MM.1S (cell line): ENCODE data around the gene GNG3.

Experiments used
- DNase-seq: peaks from one replicate; pipeline ENCODE4 v3.0.0-alpha.2; 2015
- H2AFZ ChIP-seq: fragments of 300-600 bp; sonication (generic); 2 replicates; pipeline ENCODE4 v1.6.0; 2016; ENCODE audit warnings: antibody characterized with exemption, low read length
- H3F3A ChIP-seq: fragments of 300-600 bp; sonication (generic); 2 replicates; pipeline ENCODE4 v1.6.1; 2016; ENCODE audit warnings: mild to moderate bottlenecking, antibody characterized with exemption, low read length, moderate library complexity, mixed read lengths; ENCODE audit not compliant: insufficient read depth
- H3K27ac ChIP-seq: fragments of 300-600 bp; sonication (generic); 2 replicates; pipeline ENCODE4 v1.5.1; 2016; ENCODE audit warnings: mild to moderate bottlenecking, low read length
- H3K27me3 ChIP-seq: fragments of 300-600 bp; sonication (generic); replicated peaks from 2 replicates; pipeline ENCODE4 v1.6.0; 2016; ENCODE audit warnings: low read length; ENCODE audit not compliant: insufficient read depth
- H3K36me3 ChIP-seq: fragments of 300-600 bp; sonication (generic); replicated peaks from 2 replicates; pipeline ENCODE4 v1.6.1; 2016; ENCODE audit warnings: mild to moderate bottlenecking, low read length, mixed read lengths; ENCODE audit not compliant: insufficient read depth
- H3K4me1 ChIP-seq: fragments of 300-600 bp; sonication (generic); 2 replicates; pipeline ENCODE4 v1.6.1; 2016; ENCODE audit warnings: low read length, mixed read lengths
- H3K4me2 ChIP-seq: fragments of 300-600 bp; sonication (generic); 2 replicates; pipeline ENCODE4 v1.6.0; 2016; ENCODE audit warnings: low read depth, low read length
- H3K4me3 ChIP-seq: fragments of 300-600 bp; sonication (generic); 2 replicates; pipeline ENCODE4 v1.5.1; 2016; ENCODE audit warnings: low read length, mixed read lengths
- H3K79me2 ChIP-seq: fragments of 300-600 bp; sonication (generic); 2 replicates; pipeline ENCODE4 v1.6.1; 2016; ENCODE audit warnings: mixed run types, low read length, mixed read lengths
- H3K9ac ChIP-seq: fragments of 300-600 bp; sonication (generic); 2 replicates; pipeline ENCODE4 v1.6.1; 2016; ENCODE audit warnings: low read length, mixed read lengths
- H3K9me2 ChIP-seq: fragments of 300-600 bp; sonication (generic); replicated peaks from 2 replicates; pipeline ENCODE4 v1.6.1; 2016; ENCODE audit warnings: mild to moderate bottlenecking, low read length, mixed read lengths; ENCODE audit not compliant: insufficient read depth
- H3K9me3 ChIP-seq: fragments of 300-600 bp; sonication (generic); replicated peaks from 2 replicates; pipeline ENCODE4 v1.6.1; 2016; ENCODE audit warnings: mild to moderate bottlenecking, low read length, mixed read lengths; ENCODE audit not compliant: insufficient read depth
- H4K20me1 ChIP-seq: fragments of 300-600 bp; sonication (generic); 2 replicates; pipeline ENCODE4 v1.6.1; 2016; ENCODE audit warnings: mild to moderate bottlenecking, low read length, moderate library complexity, mixed read lengths; ENCODE audit not compliant: insufficient read depth
- CTCF ChIP-seq: fragments of 300-600 bp; sonication (generic); IDR thresholded peaks from 2 replicates; pipeline ENCODE4 v1.5.1; 2016; ENCODE audit warnings: antibody characterized with exemption, low read length, mixed read lengths
- EZH2 ChIP-seq: fragments of 300-600 bp; sonication (generic); optimal IDR thresholded peaks from 2 replicates; pipeline ENCODE3; 2017; ENCODE audit warnings: low read depth, mild to moderate bottlenecking, antibody characterized with exemption, low read length, mixed read lengths
- EZH2phosphoT487 ChIP-seq: fragments of 300-600 bp; sonication (generic); IDR thresholded peaks from 2 replicates; pipeline ENCODE4 v1.6.1; 2018; ENCODE audit warnings: antibody characterized with exemption, low read length

Gene GNG3

GRCh38 chr11:62680825-62681240, 26.6 kb upstream of the GNG3 start:
- no peak overlapping the region for H3K4me3 ChIP-seq
- DNase-seq, result peak; percentile 77
- H3K9me3 ChIP-seq, result no peaks in the 10 kb centered on the region
- H3K9me2 ChIP-seq, result no peaks in the 10 kb centered on the region
- no peak overlapping the region for H3K27ac ChIP-seq
- H3F3A ChIP-seq, result peaks cover 10% of the 10 kb centered on the region; the same call in 1 of the 2 replicates
- H3K79me2 ChIP-seq, result peaks cover 28% of the 10 kb centered on the region
- peak overlapping the region; percentile 52 for H2AFZ ChIP-seq
- peaks cover 10% of the 10 kb centered on the region; the same call in 1 of the 2 replicates for H3K4me1 ChIP-seq
- H4K20me1 ChIP-seq, result no peaks in the 10 kb centered on the region
- no peak overlapping the region for H3K9ac ChIP-seq
- H3K4me2 ChIP-seq, result peak overlapping the region; percentile 17; the same call in 1 of the 2 replicates
- TF ChIP-seq EZH2phosphoT487, result no peak
- peak; percentile 71 for TF ChIP-seq CTCF
- no peaks in the 10 kb centered on the region for H3K27me3 ChIP-seq
- H3K36me3 ChIP-seq, result no peaks in the 10 kb centered on the region; the same call in 1 of the 2 replicates

- H3K4me2 ChIP-seq, result no peak overlapping the region
- no peak overlapping the region for H3K9ac ChIP-seq
- no peak overlapping the region for H3K4me3 ChIP-seq
- H4K20me1 ChIP-seq, result no peaks in the 10 kb centered on the region
- 0 out of 2 replicates have a peak, but pooled peaks cover 3% of the 10 kb centered on the region for H3F3A ChIP-seq
- H3K27me3 ChIP-seq, result no peaks in the 10 kb centered on the region
- H3K27ac ChIP-seq, result no peak overlapping the region
- H3K9me3 ChIP-seq, result no peaks in the 10 kb centered on the region
- peaks cover 17% of the 10 kb centered on the region for H3K79me2 ChIP-seq
- TF ChIP-seq EZH2phosphoT487 (no peak), CTCF (no peak), EZH2 (no peak)
- peaks cover 7% of the 10 kb centered on the region; the same call in 1 of the 2 replicates for H3K4me1 ChIP-seq
- no peak for DNase-seq
- H3K9me2 ChIP-seq, result no peaks in the 10 kb centered on the region
- no peaks in the 10 kb centered on the region for H3K36me3 ChIP-seq
- no peak overlapping the region for H2AFZ ChIP-seq
Measured at GRCh38 chr11:62682518-62682917, 25.0 kb upstream of the GNG3 start.

- H3K27me3 ChIP-seq, result no peaks in the 10 kb centered on the region
- no peak overlapping the region for H3K9ac ChIP-seq
- no peaks in the 10 kb centered on the region for H3K79me2 ChIP-seq
- H2AFZ ChIP-seq, result no peak overlapping the region
- no peak overlapping the region for H3K4me2 ChIP-seq
- H4K20me1 ChIP-seq, result no peaks in the 10 kb centered on the region
- H3K4me3 ChIP-seq, result no peak overlapping the region
- no peaks in the 10 kb centered on the region for H3F3A ChIP-seq
- TF ChIP-seq EZH2, result no peak
- TF ChIP-seq CTCF, result no peak
- TF ChIP-seq EZH2phosphoT487, result no peak
- no peak for DNase-seq
- no peak overlapping the region for H3K27ac ChIP-seq
- no peaks in the 10 kb centered on the region for H3K9me2 ChIP-seq
- H3K36me3 ChIP-seq, result no peaks in the 10 kb centered on the region
- no peaks in the 10 kb centered on the region for H3K4me1 ChIP-seq
- H3K9me3 ChIP-seq, result no peaks in the 10 kb centered on the region
Measured at GRCh38 chr11:62687508-62688396, 19.7 kb upstream of the GNG3 start.
